Transverse colon (tissue), 4 donors: ENCODE data around the gene SH3RF3. TPM values are rescaled to one million over a fixed set of nuclear protein-coding genes. Genes with fewer than 3 reads are reported as not detected.
A peak's percentile ranks its signal among the peaks of the same experiment; 100 is the strongest.
"Not testable (repeated sequence)": the region's sequence is repeated elsewhere in the genome, so short reads cannot be mapped to it uniquely, and the experiment has no call there.

ENCODE experiments used
- DNase-seq: peaks from one replicate; pipeline ENCODE4 v3.0.0-alpha.2; 2019
- H3K27ac ChIP-seq, 4 donors: fragments of 200-600 bp; sonication (generic); 2 replicates each; pipeline ENCODE4 v1.5.1; 2016 to 2018; ENCODE audit warnings: inconsistent platforms in 4 of 4
- H3K27me3 ChIP-seq: fragments of 200-600 bp; sonication (generic); 2 replicates; pipeline ENCODE4 v1.5.1; 2017; ENCODE audit warnings: inconsistent platforms
- H3K36me3 ChIP-seq, 4 donors: fragments of 200-600 bp; sonication (generic); 2 replicates each; pipeline ENCODE4 v1.5.1; 2017 to 2019; ENCODE audit warnings: inconsistent platforms in 4 of 4
- H3K4me1 ChIP-seq, 4 donors: fragments of 200-600 bp; sonication (generic); 2 replicates each; pipeline ENCODE4 v1.5.1; 2017 to 2020; ENCODE audit warnings: inconsistent platforms in 4 of 4
- H3K4me3 ChIP-seq, 4 donors: fragments of 200-600 bp; sonication (generic); 1 replicate in 1 of 4; 2 replicates in 3 of 4; pipeline versions ENCODE4 v1.5.1 to v1.6.1; 2017 to 2019; ENCODE audit warnings: inconsistent platforms in 4 of 4
- H3K9me3 ChIP-seq, 2 donors: fragments of 200-600 bp; sonication (generic); 2 replicates each; pipeline ENCODE4 v1.5.1; 2017 to 2019; ENCODE audit warnings: inconsistent platforms in 2 of 2
- EP300 ChIP-seq: sonication (generic); formaldehyde crosslinking; IDR thresholded peaks from one replicate; pipeline ENCODE4 v1.6.1; 2017; ENCODE audit warnings: antibody characterized with exemption, low read depth
- POLR2A ChIP-seq: fragments of 450-650 bp; IDR thresholded peaks from one replicate; pipeline ENCODE4 v1.6.1; 2016; ENCODE audit warnings: antibody characterized with exemption, mild to moderate bottlenecking, moderate library complexity
- POLR2AphosphoS5 ChIP-seq, 3 donors: sonication (generic); formaldehyde crosslinking; IDR thresholded peaks; one replicate each; pipeline ENCODE4 v1.6.1; 2016; ENCODE audit warnings: antibody characterized with exemption in 3 of 3
- WGBS, 2 donors: methylation state at CpG; one replicate each; pipeline ENCODE4 v1.1.5; 2018; ENCODE audit warnings: low coverage in 1 of 2; 5-methylcytosine and 5-hydroxymethylcytosine counted together
- in situ Hi-C, 4 donors: fragments of 200-750 bp; cut with MboI; loops; one replicate each; pipeline versions ENCODE4 v1.15.0 to v1.15.1; 2017; ENCODE audit warnings: low sequenced_read_pairs in 3 of 4, low pct_ligation_motif_present in 1 of 4, low pct_unique_long_range_greater_than_20kb in 1 of 4
- intact Hi-C: fragments of 100-400 bp; cut with DNase I; formaldehyde crosslinking; loops from one replicate; pipeline ENCODE4 v1.15.1; 2023; ENCODE audit warnings: low total_unique reads
- total RNA-seq, 4 donors: library from RNA; depleted of rRNA; stranded (reverse); fragments of >200 nt; gene quantifications; one replicate each; pipeline ENCODE4 v1.1.0, GENCODE V29; 2016
- TF ChIP-seq, protein P1 (sequence below), 5 experiments: fragments of 200-600 bp in 3 of 5; fragments of 450-650 bp in 2 of 5; sonication (generic) in 3 of 5; IDR thresholded peaks; 1 replicate in 2 of 5; 2 replicates in 3 of 5; pipeline ENCODE4 v1.5.1; 2016 to 2017; ENCODE audit warnings: antibody characterized with exemption in 5 of 5, inconsistent platforms in 3 of 5, mild to moderate bottlenecking in 2 of 5, moderate library complexity in 1 of 5

Gene SH3RF3
- total RNA-seq, 4 donors from 2014 or later: 1.9 to 8.8 (median 2.9) TPM

DNA sequence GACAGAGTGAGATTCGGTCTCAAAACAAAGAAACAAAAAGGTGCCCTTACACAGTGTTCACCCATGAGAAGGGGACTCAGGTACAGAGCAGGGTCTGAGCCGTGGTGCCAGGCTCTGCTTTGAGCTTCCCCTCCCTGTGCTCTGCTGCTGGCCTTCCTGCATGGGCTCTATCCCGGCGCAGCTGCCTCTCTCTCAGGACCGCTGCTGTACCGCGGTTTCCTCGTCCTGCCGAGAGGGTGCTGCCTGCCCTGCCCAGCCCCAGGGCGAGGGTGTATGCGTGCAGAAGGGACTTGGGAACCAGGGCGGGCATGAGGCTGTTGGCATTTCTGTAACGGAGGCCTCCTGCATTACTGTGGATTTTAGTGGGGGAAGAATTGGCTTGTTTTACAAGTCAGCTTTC is 30.1 kb downstream of the SH3RF3 start:
- Histone ChIP-seq H3K4me1 (peaks cover 0 to 14% (median under 1%) of the 10 kb centered on the region in 4 donors), H3K9me3 (no peaks in the 10 kb centered on the region), H3K27me3 (no peaks in the 10 kb centered on the region), H3K36me3 (no peaks in the 10 kb centered on the region), H3K4me3 (no peak overlapping the region), H3K27ac (no peak overlapping the region)
- DNase-seq: no peak
- WGBS, 2 donors: 80 to 89% methylated on average over 1 to 13 of the region's 13 CpGs
- no peak for TF ChIP-seq POLR2A
- TF ChIP-seq, protein P1, sequence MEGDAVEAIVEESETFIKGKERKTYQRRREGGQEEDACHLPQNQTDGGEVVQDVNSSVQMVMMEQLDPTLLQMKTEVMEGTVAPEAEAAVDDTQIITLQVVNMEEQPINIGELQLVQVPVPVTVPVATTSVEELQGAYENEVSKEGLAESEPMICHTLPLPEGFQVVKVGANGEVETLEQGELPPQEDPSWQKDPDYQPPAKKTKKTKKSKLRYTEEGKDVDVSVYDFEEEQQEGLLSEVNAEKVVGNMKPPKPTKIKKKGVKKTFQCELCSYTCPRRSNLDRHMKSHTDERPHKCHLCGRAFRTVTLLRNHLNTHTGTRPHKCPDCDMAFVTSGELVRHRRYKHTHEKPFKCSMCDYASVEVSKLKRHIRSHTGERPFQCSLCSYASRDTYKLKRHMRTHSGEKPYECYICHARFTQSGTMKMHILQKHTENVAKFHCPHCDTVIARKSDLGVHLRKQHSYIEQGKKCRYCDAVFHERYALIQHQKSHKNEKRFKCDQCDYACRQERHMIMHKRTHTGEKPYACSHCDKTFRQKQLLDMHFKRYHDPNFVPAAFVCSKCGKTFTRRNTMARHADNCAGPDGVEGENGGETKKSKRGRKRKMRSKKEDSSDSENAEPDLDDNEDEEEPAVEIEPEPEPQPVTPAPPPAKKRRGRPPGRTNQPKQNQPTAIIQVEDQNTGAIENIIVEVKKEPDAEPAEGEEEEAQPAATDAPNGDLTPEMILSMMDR (IDR thresholded peaks at IDR 0.05): no peak
- TF ChIP-seq POLR2AphosphoS5 (IDR thresholded peaks at IDR 0.05): no peak
- intact Hi-C loops: no loop called here
- in situ Hi-C loops: no loop called here

DNA sequence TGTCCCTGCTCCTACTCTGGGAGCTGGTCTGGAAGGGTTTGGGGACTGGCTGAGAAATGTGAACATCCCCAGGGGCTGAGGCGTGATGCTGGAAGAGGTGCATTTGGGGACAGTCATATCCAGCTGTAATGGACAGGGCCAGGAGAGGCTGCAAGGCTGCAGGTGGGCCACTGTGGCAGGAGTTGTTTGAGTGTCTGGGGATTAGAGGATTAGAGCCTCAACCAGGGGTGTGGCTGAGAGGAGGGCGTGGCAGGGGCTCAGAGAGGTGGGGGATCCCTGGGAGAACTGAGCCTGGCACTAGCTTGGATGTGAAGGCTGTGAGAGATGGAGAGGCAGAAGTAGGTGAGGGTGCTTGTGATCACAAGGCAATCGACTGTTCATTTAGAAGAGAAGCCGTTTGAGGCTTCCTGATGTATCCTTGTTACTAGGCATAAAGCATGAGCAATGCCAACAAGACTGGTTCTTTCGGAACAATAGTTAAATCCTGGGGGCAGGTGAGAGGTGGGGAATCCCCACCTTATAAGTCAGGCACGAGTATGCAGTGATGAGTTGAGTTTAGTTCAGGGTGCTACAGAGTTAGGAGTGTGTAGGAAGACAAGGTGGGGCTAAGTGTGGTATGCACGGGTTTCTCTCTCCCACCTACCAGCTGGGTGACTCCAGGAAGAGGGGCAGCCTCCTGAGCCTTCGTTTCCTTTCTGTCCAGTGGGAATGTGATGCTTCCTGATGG is 31.9 kb downstream of the SH3RF3 start:
- H3K4me3 ChIP-seq: no peak overlapping the region
- WGBS, 2 donors: 51 to 80% methylated on average over 4 to 8 of the region's 8 CpGs
- H3K27me3 ChIP-seq: no peaks in the 10 kb centered on the region
- in situ Hi-C loops: no loop called here
- TF ChIP-seq POLR2A (no peak), POLR2AphosphoS5 (IDR thresholded peaks at IDR 0.05) (no peak), EP300 (no peak)
- TF ChIP-seq, protein P1 (IDR thresholded peaks at IDR 0.05): no peak
- intact Hi-C loops: no loop called here
- H3K27ac ChIP-seq: no peak overlapping the region
- no peaks in the 10 kb centered on the region for H3K36me3 ChIP-seq
- no peak for DNase-seq
- no peaks in the 10 kb centered on the region for H3K9me3 ChIP-seq
- peaks cover 0 to 29% (median 5%) of the 10 kb centered on the region in 4 donors for H3K4me1 ChIP-seq

DNA sequence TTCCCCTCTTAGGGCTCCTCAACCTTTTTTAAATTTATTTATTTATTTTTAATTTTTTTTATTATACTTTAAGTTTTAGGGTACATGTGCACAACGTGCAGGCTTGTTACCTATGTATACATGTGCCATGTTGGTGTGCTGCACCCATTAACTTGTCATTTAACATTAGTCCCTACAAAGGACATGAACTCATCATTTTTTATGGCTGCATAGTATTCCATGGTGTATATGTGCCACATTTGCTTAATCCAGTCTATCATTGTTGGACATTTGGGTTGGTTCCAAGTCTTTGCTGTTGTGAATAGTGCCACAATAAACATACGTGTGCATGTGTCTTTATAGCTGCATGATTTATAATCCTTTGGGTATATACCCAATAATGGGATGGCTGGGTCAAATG is 33.4 kb downstream of the SH3RF3 start:
- WGBS, 2 donors: 73 to 83% methylated on average over 1 of the region's 2 CpGs
- intact Hi-C loops, H3K36me3 ChIP-seq, H3K9me3 ChIP-seq, in situ Hi-C loops, DNase-seq, H3K4me3 ChIP-seq, H3K27ac ChIP-seq, H3K27me3 ChIP-seq: not testable (repeated sequence)
- H3K4me1 ChIP-seq: peaks cover 4 to 24% (median 5%) of the 10 kb centered on the region in 4 donors

DNA sequence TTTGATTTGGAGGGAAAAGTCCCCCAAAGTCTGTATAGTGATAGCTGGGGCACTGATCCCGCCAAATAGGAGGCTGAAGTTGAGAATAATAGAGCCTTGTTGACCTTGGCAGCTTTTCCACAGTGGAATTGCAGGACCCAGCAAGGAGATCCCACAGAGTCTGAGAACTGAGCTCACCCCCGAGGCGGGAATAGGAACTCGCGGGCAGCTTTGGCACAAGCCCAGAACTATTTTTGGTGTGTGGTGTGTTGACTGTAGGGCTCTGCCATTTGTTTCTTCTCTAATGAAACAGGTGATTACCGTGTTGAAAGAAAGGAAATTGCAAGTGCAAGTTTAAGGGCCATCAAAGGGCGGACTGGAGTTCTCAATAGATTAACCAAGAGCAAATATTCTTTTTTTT is 34.0 kb downstream of the SH3RF3 start:
- H3K4me1 ChIP-seq: peaks cover 4 to 21% (median 5%) of the 10 kb centered on the region in 4 donors
- no peaks in the 10 kb centered on the region for H3K36me3 ChIP-seq
- no peaks in the 10 kb centered on the region for H3K9me3 ChIP-seq
- intact Hi-C loops (no loop called here), in situ Hi-C loops (no loop called here)
- H3K27ac ChIP-seq: no peak overlapping the region
- TF ChIP-seq, protein P1 (IDR thresholded peaks at IDR 0.05): no peak
- TF ChIP-seq EP300 (no peak), POLR2AphosphoS5 (IDR thresholded peaks at IDR 0.05) (no peak), POLR2A (no peak)
- no peaks in the 10 kb centered on the region for H3K27me3 ChIP-seq
- 41 to 71% methylated on average over 2 to 7 of the region's 7 CpGs for WGBS, 2 donors
- no peak overlapping the region for H3K4me3 ChIP-seq
- DNase-seq: no peak

DNA sequence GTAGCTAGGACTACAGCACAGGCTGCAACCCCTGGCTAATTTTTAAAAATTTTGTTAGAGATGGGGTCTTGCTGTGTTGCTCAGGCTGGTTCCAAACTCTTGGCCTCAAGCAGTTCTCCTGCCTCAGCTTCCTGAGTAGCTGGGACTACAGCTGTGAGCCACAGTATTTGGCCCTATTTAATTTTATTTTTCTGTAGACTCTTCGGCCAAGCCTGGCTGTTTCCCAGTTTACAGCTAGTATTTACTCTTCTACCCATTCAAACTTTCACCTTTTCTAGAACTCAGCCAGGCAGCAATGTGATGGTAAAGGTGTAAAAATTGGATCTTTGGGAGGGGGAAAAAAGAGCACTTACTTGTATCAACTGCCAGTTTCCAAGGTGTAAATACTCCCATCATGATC is 35.3 kb downstream of the SH3RF3 start:
- WGBS, 2 donors: 43 to 63% methylated on average over 1 of the region's 1 CpG
- no peak for TF ChIP-seq POLR2AphosphoS5 (IDR thresholded peaks at IDR 0.05)
- TF ChIP-seq, protein P1 (IDR thresholded peaks at IDR 0.05): no peak
- no peak for TF ChIP-seq POLR2A
- H3K9me3 ChIP-seq: no peaks in the 10 kb centered on the region
- H3K27me3 ChIP-seq: no peaks in the 10 kb centered on the region
- no peak for DNase-seq
- intact Hi-C loops (no loop called here), in situ Hi-C loops (no loop called here)
- H3K4me1 ChIP-seq: peaks cover 4 to 21% (median 5%) of the 10 kb centered on the region in 4 donors
- no peaks in the 10 kb centered on the region for H3K36me3 ChIP-seq
- H3K27ac ChIP-seq: peak overlapping the region; percentile 62 to 67 (median 66)
- no peak overlapping the region for H3K4me3 ChIP-seq
